Measurements from ENCODE around the gene EPHA4. TPM values are rescaled to one million over a fixed set of nuclear protein-coding genes. Genes with fewer than 3 reads are reported as not detected.

The EPHA4 gene
- total and polyA plus RNA-seq, 2 of the 4 experiments (the other 2 are of a cell fraction): 36.9 to 132 TPM

DNA sequence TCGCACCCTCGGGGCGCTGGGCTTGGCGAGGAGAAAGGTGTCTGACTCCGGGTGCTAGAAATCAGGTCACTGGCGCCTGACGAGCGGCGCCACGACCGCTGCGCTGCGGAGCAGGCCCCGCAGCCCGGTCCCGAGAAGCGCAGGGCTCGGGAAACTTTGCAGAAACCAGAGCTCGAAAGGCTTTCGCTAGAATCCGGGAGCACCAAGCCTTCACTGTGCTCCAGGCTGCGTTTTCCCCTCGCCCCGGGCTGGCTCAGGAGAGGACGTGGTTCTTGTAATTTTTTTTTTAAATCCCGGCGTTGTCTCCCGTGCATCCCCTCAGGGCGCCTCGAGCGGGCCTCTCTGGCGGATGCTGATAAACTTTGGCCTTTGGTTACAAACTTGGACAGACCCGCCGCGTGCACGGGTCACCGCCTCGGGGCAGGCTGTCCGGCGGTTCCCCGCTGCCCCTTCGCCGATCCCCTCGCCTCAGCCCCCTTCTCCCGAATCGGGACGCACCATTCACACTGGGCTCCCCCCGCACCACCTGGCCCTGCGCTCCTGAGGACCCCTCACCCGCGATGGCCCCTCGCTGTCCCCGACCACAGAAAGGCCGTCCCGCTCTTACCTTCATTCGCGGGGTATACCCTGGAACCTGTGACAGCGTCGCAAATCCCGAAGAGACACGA is 419 bp downstream of the EPHA4 start:
- Histone ChIP-seq H3K23ac (ENCODE audit: low read depth, low read length) (peak overlapping the region; percentile 35; the same call in 1 of the 2 replicates), H3K4ac (ENCODE audit: low read depth, low read length) (peak overlapping the region; percentile 58), H3K18ac (ENCODE audit: low read depth, low read length) (peak overlapping the region; percentile 35; the same call in 1 of the 2 replicates), H3K14ac (replicated peaks; ENCODE audit: low read depth, low read length) (peak overlapping the region; percentile 42), H2AFZ (replicated peaks; ENCODE audit: low read length, poor library complexity) (peak overlapping the region; percentile 93), H4K5ac (ENCODE audit: low read depth, low read length) (no peak overlapping the region), H2BK5ac (ENCODE audit: low read depth, low read length, poor library complexity, severe bottlenecking) (peak overlapping the region; percentile 44), H3K9me1 (ENCODE audit: insufficient read depth, low read length) (peaks cover 10% of the 10 kb centered on the region; the same call in 1 of the 2 replicates), H2BK20ac (ENCODE audit: low read depth, low read length) (no peak overlapping the region), H2AK9ac (replicated peaks; ENCODE audit: low read depth, low read length, poor library complexity) (peak overlapping the region; percentile 92), H3K9ac (ENCODE audit: low read depth, low read length) (peak overlapping the region; percentile 86), H3K9me3 (ENCODE audit: control insufficient read depth, insufficient read depth, low read length) (no peaks in the 10 kb centered on the region), H3K27me3 (ENCODE audit: control insufficient read depth, insufficient read depth, low read length) (no peaks in the 10 kb centered on the region), H3K4me1 (ENCODE audit: control insufficient read depth, insufficient read depth, low read length) (peaks cover 3% of the 10 kb centered on the region), H3K79me1 (ENCODE audit: low read depth in 1 of 2, low read length in 2 of 2) (peaks cover 11 to 36% of the 10 kb centered on the region in 2 experiments; a peak in 3 of 4 replicates), H3K4me3 (ENCODE audit: insufficient read depth, low read depth, low read length) (peak overlapping the region; percentile 92), H3K56ac (ENCODE audit: extremely low read depth, insufficient read depth, low read length) (peak overlapping the region; percentile 4; the same call in 1 of the 2 replicates), H4K20me1 (ENCODE audit: insufficient read depth, low read length) (peaks cover 23% of the 10 kb centered on the region), H3K36me3 (ENCODE audit: control insufficient read depth, insufficient read depth, low read length) (peaks cover 4% of the 10 kb centered on the region; the same call in 1 of the 2 replicates), H2BK15ac (ENCODE audit: low read depth, low read length) (peak overlapping the region; percentile 68; the same call in 1 of the 3 replicates), H3K4me2 (ENCODE audit: low read depth, low read length) (peak overlapping the region; percentile 98), H2BK120ac (ENCODE audit: low read depth, low read length) (peak overlapping the region; percentile 75), H2AK5ac (ENCODE audit: low read depth, low read length) (peak overlapping the region; percentile 69; the same call in 1 of the 2 replicates), H4K8ac (ENCODE audit: low read depth in 2 of 2, low read length in 2 of 2) (no peak overlapping the region), H4K91ac (ENCODE audit: insufficient read depth, low read depth, low read length) (no peak overlapping the region), H3K27ac (ENCODE audit: insufficient read depth, low read length) (peak overlapping the region; percentile 76)
- DNase-seq: peak; percentile 37
- 0% methylated on average over 11 of the region's 61 CpGs; no CpG with 5 or more reads in 1 of the 2 experiments for WGBS, 2 experiments (ENCODE audit: extremely low coverage in 2 of 2, insufficient read length in 1 of 2)
- in situ Hi-C loops (cut with MboI; ENCODE audit: low sequenced_read_pairs) (loop anchor here (5.0 to 10.0 kb wide), 3 partner anchors 877 to 1844 kb away; no protein-coding TSS in a partner anchor), intact Hi-C loops (cut with micrococcal nuclease) (loop anchor here (2.0 to 10.0 kb wide), 16 partner anchors 114 to 1929 kb away; no protein-coding TSS in a partner anchor), dilution Hi-C loops (cut with HindIII; ENCODE audit: low sequenced_read_pairs, unreplicated experiment) (no loop called here)
- no peak for TF ChIP-seq POLR2A (IDR thresholded peaks at IDR 0.05; ENCODE audit: low read depth, low read length)
- TF ChIP-seq CHD1 (IDR thresholded peaks at IDR 0.05; ENCODE audit: low read depth, low read length): 0 out of 2 replicates have a peak, but pooled peaks have one; percentile 51
- TF ChIP-seq RFX5 (IDR thresholded peaks at IDR 0.05; ENCODE audit: low read depth, low read length): no peak
- no peak for TF ChIP-seq ELK1 (IDR thresholded peaks at IDR 0.05; ENCODE audit: borderline replicate concordance, low read depth, low read length)
- TF ChIP-seq BHLHE40 (IDR thresholded peaks at IDR 0.05; ENCODE audit: low read depth, low read length): 0 out of 2 replicates have a peak, but pooled peaks have one; percentile 15
- no peak for TF ChIP-seq FOS (IDR thresholded peaks at IDR 0.05; ENCODE audit: low read depth, low read length)
- TF ChIP-seq CTCF (conservative IDR thresholded peaks at IDR 0.05; ENCODE audit: low read depth, low read length): no peak
- TF ChIP-seq CEBPB (IDR thresholded peaks at IDR 0.05; ENCODE audit: low read depth, low read length): no peak
- no peak; the same call in 1 of the 2 replicates for TF ChIP-seq RAD21 (IDR thresholded peaks at IDR 0.05; ENCODE audit: low read length)
- TF ChIP-seq MAZ (IDR thresholded peaks at IDR 0.05; ENCODE audit: borderline replicate concordance, low read depth, low read length): no peak
- ATAC-seq (ENCODE audit: low read depth): peak; percentile 3; the same call in 1 of the 2 replicates
- CTCF ChIA-PET: interaction anchor here (0.7 kb wide), 1 partner anchor 1058 kb away, joined by 3 read pairs; no protein-coding TSS in a partner anchor
- BruUV-seq (replicated peaks): no TSS peak
- POLR2A ChIA-PET (ENCODE audit: unreplicated experiment): interaction anchor here (0.5 kb wide), 1 partner anchor 64 kb away, joined by 3 read pairs; no protein-coding TSS in a partner anchor
